HG03095 (cell line): ENCODE data around the gene SIX1.

Experiments used
- ATAC-seq: cut with Tn5 transposase; IDR thresholded peaks from one replicate; pipeline ENCODE4 v1.9.1; 2021; ENCODE audit warnings: moderate library complexity; ENCODE audit not compliant: unreplicated experiment

SIX1 gene

DNA sequence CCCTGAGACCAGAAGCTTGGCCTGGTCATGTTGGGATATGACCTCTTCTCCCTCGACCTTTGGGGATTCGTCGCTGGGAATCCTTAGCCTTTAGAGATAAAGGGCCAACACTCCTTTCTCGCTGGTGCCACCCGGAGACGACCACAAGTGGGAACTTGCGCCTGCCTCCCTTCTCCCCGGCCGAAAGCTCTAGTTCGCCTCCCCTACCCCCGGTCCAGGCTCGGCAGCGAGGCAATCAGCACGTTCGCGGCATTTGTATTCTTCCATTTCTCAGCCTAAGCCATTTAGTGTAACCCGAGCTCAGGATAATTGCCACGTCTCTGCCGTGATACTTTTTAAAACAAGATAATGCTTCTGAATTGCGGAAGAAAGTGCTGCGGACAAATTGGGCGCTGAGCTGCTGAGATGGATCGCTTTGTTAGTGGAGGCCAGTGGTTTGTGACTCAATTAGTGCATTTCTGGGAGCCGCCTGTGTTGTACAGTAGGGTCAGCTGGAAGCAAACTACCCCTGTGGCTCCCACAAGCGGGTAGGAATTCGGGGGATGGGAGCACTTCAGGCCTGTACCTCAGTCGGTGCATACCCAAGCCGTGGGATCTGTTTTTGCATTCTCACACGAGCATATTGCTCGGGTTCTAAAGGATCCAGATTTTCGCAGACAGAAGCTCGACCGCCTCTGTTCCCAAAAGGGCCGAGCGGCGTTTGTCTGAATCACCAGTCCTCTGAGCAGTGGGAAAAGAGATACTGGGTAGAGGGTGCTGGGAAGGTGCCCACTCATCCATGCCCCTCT, 6.8 kb upstream of the SIX1 start:
- no peak for ATAC-seq

DNA sequence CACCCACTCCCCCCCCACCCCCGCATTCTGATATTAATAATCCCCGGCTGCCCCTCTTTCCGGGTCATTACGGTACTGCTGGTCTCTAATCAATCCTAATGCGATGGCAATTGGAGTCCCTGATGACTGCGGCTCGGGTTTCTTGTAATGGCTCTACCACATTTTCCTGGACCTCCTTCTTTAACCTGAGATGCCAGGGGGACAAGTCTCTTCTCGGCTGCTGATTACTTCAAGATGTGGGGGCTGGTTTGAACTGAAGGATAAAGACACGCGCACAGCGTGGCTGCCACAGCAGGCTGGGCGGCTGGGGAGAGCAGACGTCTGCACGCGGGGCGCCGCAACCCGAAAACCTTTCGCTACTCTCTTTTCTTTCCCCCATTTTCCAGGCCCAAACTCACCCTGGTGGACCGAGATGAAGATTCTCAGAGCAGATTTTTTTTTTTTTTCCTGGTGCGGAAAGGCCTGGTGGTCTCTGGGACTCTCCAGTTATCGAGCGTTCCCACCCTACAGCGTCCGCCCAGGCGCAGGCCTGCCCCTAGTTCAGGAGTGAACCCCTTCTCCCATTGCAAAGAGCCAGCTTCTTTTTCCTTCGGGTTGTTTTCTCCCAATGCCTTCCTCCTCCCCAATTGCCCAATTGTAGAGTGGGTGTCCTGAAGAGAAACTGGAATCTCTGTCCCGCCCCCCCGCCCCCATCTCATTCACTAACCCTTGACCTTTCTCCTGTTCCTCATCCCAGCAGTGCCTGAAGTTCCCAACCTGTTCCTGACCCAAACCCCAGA, 6.0 kb upstream of the SIX1 start:
- no peak for ATAC-seq

DNA sequence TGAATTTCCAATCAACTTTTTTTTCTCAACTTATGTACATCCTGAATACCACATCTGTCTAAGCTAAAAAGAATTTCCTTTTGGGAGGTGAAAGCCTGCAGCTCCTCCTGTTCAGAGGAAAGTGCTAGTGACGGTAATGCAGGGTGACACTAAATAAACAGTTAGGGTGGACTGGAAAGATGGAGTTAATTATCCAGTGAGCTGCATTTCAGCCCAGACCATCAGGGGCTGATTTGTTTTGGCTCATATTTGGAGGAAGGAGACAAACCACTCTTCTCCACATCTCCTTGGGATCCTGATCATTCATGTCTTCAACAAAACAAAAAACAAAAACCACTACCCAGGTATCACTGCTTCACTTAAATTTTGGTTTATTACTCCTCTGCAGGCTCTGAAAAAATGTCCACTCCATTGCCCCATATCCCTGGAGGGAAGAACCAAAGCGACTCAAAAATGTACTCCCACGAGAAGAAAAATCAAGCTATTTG, 5.1 kb upstream of the SIX1 start:
- no peak for ATAC-seq

DNA sequence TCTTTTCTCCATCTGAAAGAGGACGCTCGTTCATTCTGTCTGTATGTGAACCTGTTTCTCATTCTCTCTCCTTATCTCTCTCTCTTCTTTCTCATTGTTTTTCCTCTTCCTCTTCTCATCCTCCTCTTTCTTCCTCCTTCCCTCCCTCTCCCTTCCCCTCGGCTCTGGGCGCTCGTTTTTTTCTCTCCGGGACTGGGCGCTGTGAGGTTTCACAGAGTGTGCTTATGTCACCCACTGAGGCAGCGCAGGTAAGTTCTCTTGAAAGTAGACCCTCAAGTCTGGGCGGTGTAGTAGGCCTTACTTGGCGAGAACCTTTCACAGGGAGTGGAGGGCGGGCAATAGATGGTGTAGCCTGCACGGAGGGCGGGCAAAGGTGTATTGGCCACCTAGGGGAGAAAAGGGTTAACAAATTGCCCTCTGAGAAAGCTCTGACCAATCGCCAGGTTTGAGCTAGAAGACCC, 4.5 kb upstream of the SIX1 start:
- no peak for ATAC-seq

DNA sequence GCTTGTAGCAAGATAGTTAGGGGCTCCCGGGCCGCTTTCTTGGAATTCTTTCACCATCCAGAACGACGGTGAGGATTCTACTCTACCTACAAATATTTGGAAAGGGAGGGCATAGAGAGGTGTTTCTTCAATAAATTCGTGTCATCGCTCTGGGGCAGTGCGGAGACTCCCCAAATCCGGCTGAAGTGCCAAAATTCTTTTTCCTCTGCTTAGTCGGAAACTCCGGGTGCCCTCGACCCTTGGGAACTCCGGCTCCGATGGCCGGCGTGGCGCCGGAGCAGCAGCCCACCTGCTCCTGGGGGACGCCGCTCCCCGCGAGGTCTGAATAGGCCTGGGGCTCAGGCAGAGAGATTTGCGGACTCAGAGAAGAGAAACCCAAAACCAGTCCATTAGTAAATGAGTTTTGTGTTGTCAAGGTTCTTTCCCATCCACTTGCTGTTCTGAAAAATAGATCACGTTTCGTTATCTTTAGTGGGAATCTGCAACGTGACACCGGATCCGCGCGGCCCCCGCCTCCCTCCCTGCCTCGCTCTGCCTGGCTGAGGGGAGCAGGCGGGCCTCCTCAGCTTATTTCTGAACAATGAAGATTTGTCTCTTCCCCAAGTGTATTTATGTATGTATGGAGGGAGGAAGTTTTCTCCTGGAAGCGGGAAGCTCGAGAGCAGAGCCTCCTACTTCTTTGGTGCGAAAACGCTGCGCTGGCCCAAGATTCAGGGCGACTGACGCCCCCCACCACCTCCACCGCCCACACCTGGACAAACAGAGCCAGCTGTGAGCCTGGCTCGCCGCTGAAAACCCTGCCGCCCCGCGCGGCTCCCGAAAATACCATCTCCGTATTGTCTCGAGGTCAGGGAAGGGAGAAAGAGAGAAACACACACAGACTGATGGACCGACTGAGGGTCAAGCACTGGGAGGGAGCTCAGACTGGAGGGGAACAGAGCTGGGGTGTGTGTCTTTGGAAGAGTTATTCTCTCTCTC, 3.7 kb upstream of the SIX1 start:
- no peak for ATAC-seq

DNA sequence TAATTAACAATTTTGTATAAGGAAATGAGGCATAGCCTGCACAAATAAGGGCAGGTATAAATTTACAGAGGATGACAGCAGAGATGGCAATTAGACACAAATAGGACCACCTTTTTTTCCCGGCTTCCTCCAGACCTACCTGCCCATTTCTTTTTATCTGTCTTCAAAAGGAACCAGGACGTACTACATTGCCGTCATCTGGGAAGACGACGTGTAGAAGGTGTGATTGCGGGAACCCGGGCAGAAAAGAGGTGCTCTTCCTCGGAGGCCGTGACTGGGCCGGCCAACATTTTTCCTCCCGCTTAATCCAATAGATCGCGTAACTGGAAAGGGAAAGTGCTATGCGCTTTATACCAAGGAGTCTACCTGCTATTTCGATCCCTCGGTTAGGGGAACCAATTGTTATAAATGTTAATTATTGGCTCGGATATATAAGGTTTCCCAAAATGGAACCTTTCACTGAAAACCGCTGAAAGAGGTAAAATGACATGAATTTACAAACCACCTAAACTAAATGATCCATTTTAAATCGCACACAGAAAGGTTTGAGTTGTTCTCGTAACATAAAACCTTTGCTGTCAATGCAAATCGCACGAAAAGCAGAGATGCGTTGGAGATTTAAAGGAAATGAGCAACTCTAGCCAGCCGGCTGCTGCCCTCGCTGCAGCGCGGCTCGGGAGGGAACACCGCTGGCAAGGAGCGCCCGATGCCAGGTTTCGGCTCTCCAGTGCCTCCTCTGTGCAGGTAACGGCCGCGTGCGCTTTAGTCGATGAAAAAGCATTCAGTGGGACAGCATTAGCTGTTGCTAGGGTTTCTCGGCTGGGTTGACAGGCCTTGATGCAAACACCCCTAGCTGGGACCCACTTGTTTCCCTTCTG, 2.8 kb upstream of the SIX1 start:
- no peak for ATAC-seq

DNA sequence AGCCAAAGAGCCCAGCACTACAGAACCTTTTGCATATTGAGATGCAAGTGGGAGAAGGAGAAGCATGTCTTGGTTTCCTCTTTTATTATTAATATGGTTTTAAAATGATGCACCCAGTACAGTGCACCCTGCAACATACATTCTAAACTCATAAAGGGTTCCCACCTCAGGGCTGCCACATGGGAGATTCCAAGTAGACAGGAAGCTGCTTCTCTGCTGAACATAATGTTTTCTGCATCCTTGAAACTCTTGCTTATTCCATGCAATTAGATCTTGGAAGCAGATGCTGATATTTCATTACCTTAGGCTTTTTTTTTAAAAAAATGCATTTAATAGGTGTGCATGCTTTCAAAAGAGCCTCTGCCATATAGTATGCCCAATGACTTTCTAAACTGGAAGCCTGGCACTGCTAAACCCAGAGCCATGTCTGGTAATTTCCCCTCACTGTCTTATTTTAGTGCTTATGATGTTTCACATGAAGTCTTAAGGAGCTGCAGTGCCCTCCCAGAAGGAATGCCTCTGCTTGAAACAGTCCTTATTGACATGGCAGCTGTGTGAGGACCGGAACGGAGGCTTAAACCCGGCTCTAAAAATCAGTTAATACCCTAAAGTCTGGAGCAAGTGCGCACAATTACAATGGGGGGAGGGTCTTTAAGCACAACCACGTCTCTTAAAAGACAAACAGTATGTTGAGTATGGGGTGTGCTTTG, 2.0 kb upstream of the SIX1 start:
- no peak for ATAC-seq

DNA sequence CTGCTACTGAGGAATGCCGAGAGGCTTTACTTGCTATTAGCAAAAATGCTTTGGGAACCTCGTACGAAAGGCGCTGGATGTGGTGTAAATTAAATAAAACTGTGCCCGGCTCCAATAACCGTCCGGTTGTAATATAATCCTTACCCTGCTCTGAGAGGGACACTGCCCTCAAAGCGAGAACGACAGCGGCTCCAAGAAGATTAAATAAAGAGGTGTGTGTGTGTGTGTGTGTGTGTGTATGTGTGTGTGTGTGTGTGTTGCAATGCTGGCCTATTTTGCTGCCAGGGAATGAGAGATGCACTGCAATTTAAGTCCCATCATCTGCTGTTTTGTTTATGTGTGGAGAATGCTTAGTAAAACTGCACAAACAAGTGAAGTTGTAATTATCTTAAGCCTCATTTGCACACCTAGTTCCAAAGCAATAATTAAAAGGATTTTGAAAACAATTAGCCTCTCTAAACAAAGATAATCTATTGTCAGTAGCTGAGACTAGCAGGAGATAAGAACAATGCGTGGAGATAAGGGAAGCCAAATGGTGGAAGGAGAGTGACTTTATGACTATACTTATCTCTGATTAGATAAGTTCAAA, 1.2 kb upstream of the SIX1 start:
- no peak for ATAC-seq

DNA sequence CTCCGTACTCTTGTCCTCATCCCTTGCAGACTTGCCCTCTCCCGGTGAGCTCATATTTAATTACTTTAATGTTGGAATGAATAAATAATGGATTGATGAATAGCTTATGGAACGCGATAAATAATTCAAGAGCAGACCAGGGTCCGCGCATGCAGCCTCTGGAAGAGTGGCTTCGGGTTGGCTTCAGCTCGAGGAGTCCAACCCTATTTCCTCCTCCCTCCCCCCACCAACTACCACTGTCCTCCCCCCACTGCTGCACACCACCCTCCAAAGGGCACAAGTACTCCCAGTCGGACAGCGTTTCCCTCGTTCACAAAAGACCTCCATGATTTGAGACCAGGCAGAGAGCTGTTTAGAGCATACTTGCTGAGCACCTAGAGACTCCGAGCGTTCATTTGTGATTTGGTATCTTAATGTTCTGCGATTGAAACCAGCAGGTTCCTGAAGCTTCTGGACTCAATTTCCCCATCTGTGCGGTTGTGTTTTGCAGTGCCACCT, 647 bp upstream of the SIX1 start:
- no peak for ATAC-seq

DNA sequence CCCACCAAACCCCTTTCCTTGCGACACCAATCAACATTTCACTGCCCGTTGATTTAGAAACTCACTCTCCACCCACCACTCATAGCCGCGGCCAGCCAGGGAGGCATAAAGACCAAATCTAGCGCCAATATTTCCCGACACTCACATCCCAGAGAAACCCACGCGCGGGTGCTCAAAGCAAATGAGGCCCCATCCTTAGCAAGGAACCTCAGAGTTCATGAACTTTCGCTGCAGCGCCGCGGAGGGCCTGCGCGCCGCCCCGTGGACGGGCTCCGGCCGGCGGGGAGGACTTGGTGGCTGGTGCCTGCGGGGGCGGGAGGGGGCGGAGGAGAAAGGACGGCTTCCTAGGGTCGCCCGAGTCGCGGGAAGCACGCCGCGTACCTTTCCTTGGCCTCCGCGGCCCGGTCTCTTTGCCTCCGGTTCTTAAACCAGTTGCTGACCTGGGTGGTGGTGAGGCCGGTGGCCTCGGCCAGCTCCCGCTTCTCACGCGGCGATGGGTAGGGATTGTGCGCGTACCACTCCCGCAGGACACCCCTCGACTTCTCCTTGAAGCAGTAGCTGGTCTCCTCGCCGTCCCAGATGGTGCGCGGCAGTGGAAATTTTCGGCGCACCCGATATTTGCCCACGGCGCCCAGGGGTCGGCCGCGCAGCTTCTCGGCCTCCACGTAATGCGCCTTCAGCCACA, 886 bp downstream of the SIX1 start:
- ATAC-seq = no peak

DNA sequence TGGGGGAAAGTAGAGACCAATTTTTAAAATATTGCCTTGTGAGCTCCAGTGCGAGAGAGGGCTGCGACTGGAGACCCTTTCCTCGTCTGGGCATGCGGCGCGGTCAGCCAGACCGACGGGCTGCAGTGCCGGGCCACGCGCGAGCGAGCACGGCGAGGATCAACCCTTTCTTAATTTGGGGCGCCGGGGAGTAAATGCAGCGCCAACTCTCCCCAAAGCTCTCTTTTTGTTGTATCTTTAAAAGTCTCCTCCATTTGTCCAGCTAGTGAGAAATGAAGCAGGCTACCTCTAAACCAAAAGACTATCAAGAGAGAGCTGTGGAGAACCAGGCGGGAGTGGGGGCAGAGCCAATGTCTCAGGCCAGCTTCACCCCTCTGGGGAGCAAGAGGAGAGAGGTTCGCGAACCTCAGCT, 1.4 kb downstream of the SIX1 start:
- ATAC-seq = no peak

DNA sequence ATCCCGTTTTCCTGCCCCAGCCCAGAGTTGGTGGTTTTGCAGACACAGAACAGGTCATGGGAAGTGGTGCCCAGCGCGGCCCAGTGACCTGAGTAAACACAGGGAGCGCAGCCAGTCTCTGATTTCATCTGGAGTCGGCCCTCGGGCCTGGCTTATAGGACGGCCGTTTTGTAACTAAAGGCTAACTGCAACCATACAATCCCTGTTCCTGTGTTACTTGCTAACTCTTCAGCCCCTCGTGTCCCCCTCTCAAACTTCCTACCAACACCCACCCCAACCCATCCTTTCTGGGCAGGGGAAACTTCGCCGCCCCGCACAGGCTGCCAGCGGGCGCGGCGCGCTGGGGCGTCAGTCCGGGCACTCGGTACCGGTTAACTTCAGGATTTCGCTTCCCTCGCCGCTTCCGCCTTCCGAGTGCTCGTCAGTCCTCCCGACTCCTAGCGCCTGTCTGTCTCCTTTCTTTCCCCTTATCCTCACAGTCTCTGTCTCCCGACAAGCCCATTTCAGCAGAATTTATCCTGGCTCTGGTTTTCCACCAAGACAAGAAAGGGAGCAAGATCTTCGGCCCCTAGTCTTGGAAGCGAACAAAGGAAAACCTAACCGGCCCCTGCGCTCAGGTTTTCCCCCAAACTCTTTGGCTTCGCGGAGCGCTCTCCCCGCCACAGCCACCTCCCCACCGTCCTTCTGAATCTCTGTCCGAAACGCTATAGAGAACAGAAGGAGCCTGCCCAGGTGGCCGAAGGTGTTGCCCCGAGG, 2.0 kb downstream of the SIX1 start:
- ATAC-seq = no peak

DNA sequence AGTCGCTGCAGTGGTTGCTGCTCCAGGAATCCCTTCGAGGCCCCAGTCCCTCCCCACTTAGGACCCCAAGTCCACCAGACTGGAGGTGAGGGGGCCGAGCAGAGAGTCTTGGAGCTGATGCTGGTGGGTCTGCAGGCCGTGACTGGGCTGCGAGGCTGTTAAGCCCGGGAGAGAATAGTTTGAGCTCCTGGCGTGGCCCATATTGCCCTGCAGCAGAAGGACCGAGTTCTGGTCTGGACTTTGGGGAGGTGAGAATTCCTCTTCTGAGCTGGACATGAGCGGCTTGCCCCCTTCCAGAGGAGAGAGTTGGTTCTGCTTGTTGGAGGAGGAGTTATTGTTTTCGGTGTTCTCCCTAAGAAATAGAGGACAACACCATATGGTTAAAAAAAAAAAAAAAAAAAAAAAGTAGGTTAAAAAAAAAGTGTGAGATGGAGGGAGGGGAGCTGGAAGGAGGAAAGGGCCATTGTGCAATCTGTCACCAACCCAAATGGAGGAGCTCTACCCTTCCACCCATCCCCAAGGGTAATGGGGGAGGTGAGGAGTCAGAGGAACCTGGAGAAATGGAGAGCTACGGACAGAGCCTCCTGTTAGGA, 3.0 kb downstream of the SIX1 start:
- ATAC-seq = no peak

DNA sequence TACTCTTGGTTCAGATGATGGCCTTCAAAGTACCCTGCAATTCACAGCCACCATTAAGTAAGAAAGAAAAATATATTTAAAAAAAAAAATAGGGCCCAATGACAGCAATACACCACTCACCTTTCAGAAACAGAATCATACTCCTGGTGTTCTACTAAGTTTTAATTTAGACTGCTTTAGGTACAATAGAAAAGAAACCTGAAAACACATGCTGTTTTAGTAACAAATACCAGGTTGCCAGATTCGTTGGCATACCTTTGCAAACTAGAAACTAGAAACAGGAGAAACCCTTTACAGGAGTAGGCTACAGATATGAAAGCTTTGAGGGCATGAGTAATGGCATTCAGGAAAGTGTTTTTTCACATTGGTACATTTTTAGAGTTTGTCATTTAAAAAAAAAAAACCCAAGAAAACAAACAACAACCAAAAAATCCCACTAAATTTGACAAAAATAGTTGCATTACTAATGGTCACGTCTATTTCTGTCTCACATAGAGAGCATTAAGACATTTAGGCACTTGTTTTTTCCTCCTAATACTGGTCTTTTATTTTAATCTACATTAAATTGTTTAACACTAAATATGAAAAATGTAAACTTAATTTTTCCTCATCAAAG, 4.0 kb downstream of the SIX1 start:
- ATAC-seq = no peak

DNA sequence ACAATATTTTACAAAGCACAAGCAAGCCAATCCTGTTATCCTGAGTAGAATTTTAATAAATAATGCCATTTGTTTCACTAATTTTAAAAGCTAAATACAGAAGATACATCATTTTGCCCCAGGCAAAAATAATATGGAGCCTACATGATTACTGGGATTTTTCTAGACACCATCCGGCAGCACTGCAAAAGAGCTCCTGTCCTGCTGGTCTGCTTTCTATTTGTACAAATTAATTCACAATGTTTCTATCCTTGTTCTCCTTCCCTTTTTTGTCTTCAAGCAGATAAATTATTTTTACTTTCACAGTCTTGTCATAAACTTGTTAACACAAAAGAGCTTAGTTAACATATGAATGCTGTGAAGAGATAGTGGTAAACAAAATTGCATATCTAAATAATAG, 4.6 kb downstream of the SIX1 start:
- ATAC-seq = no peak

DNA sequence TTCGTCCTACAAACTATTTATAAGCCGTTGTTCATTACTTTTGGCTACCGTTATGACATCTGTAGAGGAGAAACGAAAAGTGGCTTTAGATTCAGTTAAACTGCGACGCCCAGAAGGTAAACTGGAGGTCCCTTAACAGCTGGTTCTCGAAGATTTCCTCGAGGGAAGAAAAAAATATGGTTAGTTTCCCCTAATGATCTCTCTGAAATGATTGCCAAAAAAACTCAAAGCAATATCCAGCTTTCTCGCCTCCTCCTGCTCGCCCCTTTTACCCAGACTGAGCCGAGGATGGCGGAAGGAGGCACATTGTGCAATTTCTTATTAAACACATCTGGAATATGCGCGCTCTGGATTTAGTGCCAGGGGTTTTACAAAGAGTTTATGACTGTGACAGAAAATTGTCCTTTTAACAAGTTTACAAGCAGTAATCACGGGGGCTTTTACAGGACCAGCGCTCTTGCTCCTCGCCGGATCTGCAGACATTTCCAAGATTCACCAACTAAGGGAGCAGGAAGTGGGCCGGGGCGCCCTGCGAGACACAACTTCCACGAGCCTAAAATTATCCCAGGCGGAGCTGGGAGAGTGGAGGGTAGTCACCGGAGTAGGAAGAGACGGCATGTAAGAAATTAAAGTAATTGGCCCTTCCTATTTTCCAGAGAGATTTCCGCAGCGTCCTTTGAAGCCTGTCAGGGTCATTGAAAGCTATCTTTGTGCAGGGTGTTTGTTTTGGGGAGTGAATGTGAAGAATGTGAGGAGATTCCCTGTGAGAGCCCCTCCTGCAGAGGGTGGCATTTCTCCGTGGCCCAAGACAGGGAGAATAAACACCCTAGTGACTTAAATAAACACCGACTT, 5.6 kb downstream of the SIX1 start:
- ATAC-seq = no peak
